ENCODE measurements around the gene C16orf92. TPM values are rescaled to one million over a fixed set of nuclear protein-coding genes. Genes with fewer than 3 reads are reported as not detected.
A peak's percentile ranks its signal among the peaks of the same experiment; 100 is the strongest.
"Not testable (repeated sequence)": the region's sequence is repeated elsewhere in the genome, so short reads cannot be mapped to it uniquely, and the experiment has no call there.

The C16orf92 gene
- total RNA-seq, 2 donors from 2014 or later, result not detected

DNA sequence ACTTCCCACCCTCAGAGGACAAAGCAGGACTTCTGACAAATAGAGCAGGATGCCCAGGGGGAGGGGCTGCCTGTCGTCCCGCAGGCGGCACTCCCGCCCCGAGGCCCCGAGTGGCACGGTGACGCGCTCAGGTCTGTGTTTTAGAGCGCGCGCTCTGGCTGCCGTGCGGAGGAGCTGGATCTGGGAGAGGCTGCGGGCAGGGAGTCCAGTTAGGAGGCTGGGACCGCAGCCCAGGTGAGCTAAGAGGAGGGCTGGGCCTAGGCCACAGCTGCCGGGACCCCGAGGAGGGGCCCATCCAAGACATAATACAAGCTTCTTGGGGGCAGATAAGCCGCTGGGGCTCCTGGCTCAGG lies 18.6 kb upstream of the C16orf92 start:
- ATAC-seq (replicated peaks in 1 of 2) (no peak), DNase-seq (no peak)
- peaks cover 0 to 1% of the 10 kb centered on the region in 2 donors for H3K36me3 Mint-ChIP-seq (ENCODE audit: insufficient read depth in 2 of 2)
- H3K9me3 Mint-ChIP-seq, result no peaks in the 10 kb centered on the region
- no peak overlapping the region for H3K27ac Mint-ChIP-seq
- H3K27me3 Mint-ChIP-seq (ENCODE audit: low read depth), result no peaks in the 10 kb centered on the region
- no peak overlapping the region for H3K4me3 Mint-ChIP-seq
- peaks cover 13% of the 10 kb centered on the region for H3K4me1 Mint-ChIP-seq (ENCODE audit: low read depth)

DNA sequence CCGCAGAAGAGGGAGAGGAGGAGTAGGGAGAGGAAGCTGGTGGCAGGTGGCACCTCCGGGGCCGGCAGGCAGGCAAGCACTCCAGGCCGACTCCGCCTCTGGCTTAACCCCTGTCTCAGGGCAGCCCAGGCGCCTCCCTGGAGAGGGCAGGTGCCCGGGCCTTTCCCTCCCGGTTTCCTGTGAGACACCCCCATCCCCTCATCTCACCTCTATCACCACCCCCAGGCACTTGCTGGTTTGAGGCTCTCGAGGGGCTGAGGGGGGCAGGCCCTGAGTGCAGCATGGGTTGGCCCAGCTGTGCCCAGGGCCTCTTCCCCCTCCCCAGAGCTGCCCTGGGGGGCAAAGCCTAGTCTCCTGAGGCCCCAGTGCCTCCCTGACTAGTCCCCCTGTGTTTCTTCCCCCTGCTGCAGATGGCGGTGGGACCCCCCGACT lies 18.2 kb upstream of the C16orf92 start:
- H3K27me3 Mint-ChIP-seq (ENCODE audit: low read depth), result no peaks in the 10 kb centered on the region
- ATAC-seq (replicated peaks in 1 of 2) (peak in 1 of 2 donors; percentile 4), DNase-seq (no peak)
- no peaks in the 10 kb centered on the region for H3K9me3 Mint-ChIP-seq
- H3K27ac Mint-ChIP-seq, result no peak overlapping the region
- no peaks in the 10 kb centered on the region for H3K36me3 Mint-ChIP-seq (ENCODE audit: insufficient read depth in 2 of 2)
- H3K4me3 Mint-ChIP-seq, result no peak overlapping the region
- peaks cover 9% of the 10 kb centered on the region for H3K4me1 Mint-ChIP-seq (ENCODE audit: low read depth)

DNA sequence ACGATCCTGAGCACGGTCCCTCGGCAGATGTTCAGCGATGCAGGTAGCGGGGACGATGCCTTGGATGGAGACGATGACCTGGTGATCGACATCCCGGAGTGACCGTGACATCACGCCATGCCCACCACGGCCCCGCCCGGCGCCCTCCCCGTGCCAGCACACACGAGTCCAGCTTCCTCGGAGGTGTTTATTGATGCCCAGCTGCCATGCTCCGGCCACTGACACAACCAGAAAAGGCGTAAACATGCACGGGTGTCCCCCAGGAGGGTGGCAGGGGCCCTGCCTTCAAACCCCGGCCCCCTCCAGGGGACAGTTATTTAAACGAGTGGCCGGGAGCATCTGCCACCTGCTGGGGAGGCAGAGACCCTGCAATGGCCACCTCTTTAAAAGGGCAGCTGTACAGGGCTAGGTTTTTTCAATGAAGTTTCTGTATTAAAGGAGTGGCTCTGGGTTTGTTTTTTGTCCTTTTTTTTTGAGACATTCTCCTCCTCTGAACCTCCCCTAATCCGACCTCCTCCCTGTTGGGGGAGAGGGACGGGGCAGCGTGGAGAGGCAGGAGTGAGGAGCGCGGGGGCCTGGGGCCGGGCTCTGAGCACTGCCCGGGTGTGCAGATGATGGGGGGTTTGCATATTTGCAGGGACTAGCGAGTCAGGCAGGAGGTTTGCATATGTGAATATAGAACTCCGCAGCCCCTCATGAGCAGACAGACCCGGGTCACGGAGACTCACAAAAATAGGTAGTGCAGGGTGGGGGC lies 17.5 kb upstream of the C16orf92 start:
- no peak overlapping the region for H3K4me3 Mint-ChIP-seq

DNA sequence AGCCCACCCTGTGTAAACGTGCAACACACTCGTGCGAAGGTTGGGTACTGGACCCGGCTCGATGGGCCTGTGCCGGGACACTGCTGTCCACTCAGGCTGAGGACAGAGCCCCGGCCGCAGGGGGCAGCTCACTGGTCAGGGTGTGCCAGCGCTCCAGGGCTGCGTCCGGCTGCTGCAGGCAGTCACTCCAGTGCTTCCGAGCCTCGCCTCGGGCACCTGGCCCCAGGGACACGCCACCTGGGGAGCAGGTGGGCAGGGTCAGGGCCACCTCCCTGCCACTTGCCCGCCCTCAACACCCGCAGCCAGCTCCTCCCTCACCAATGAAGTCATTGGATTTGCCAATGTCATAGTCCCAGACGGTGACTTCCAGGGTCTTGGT lies 16.9 kb upstream of the C16orf92 start:
- Mint-ChIP-seq H3K27ac (no peak overlapping the region), H3K4me3 (no peak overlapping the region), H3K4me1 (ENCODE audit: low read depth) (peaks cover 12% of the 10 kb centered on the region), H3K27me3 (ENCODE audit: low read depth) (no peaks in the 10 kb centered on the region), H3K36me3 (ENCODE audit: insufficient read depth in 2 of 2) (no peaks in the 10 kb centered on the region), H3K9me3 (no peaks in the 10 kb centered on the region)
- DNase-seq (no peak), ATAC-seq (replicated peaks in 1 of 2) (no peak)

More for the DNA sequence above, 17.5 kb upstream of the C16orf92 start:
- ATAC-seq (replicated peaks in 1 of 2) (peak; percentile 48 to 57), DNase-seq (peak; percentile 41 to 52)
- Mint-ChIP-seq H3K36me3 (ENCODE audit: insufficient read depth in 2 of 2) (no peaks in the 10 kb centered on the region), H3K9me3 (no peaks in the 10 kb centered on the region), H3K27me3 (ENCODE audit: low read depth) (no peaks in the 10 kb centered on the region), H3K27ac (no peak overlapping the region), H3K4me1 (ENCODE audit: low read depth) (peaks cover 11% of the 10 kb centered on the region)

DNA sequence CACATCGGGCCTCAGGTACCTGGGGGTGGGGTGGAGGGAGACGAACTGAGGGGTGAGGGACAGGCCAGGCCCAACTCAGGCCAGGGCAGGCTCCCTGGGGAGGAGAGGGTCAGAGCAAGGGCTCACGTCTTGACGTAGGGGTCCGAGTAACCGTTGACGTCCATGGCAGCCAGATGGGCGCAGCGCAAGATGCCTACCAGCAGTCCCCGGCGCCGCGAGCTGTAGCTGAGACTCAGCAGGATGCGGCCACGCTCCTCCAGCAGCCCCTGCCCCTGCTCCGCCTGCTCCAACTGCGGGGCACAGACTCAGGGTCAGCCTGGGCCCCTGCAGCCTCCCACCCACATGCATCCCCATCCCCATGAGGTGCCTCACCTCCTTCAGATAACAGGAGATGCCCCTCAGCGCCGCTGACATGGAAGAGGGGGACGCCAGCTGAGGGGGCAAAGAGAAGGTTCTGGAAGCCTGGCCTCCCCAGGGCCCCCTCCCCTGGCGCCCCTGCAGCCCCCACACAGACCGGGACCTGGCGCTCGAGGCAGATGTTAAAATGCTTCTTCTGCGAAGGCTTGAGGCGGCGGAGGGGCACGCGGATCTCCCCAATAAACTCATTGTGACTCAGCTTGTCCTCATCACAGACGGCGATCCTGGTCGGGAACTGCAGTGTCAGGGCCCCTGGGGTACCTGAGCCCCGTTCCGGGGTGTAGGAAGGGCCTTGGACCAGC lies 16.2 kb upstream of the C16orf92 start:
- peaks cover 2% of the 10 kb centered on the region for H3K27me3 Mint-ChIP-seq (ENCODE audit: low read depth)
- no peak for ATAC-seq (replicated peaks in 1 of 2)
- no peaks in the 10 kb centered on the region for H3K9me3 Mint-ChIP-seq
- no peak overlapping the region for H3K27ac Mint-ChIP-seq
- DNase-seq, result no peak
- H3K4me1 Mint-ChIP-seq (ENCODE audit: low read depth), result peaks cover 16% of the 10 kb centered on the region
- H3K4me3 Mint-ChIP-seq, result no peak overlapping the region
- H3K36me3 Mint-ChIP-seq (ENCODE audit: insufficient read depth in 2 of 2), result no peaks in the 10 kb centered on the region

DNA sequence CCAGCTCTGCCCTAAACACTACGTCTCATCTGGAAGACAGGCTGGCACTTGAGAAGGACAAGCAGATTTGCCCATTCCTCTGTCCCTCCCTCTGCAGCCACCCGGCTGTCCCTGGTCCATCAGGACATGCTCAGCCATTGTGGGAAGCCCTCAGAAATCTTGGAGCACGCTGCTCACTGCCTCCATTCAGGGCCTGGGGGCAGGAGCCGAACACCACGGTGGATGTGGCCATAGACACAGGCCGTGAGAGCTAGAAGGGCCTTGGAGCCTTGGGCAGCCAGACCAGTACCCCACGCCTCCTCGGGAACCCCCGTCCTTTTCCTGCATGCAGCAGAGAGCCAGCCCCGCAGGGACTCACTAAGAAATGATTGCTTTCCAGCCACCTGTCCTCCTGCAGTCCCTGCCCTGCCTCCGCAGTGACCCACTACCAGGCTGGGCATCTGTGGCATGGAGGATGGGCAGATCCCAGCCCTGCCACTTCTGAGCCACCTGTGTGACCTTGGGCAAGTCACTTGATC lies 15.6 kb upstream of the C16orf92 start:
- peaks cover 7% of the 10 kb centered on the region for H3K27me3 Mint-ChIP-seq (ENCODE audit: low read depth)
- ATAC-seq (replicated peaks in 1 of 2), result no peak
- H3K9me3 Mint-ChIP-seq, result no peaks in the 10 kb centered on the region
- no peak overlapping the region for H3K27ac Mint-ChIP-seq
- peaks cover 14% of the 10 kb centered on the region for H3K4me1 Mint-ChIP-seq (ENCODE audit: low read depth)
- H3K36me3 Mint-ChIP-seq (ENCODE audit: insufficient read depth in 2 of 2), result peaks cover 2% of the 10 kb centered on the region in 2 donors
- no peak overlapping the region for H3K4me3 Mint-ChIP-seq
- DNase-seq, result no peak

DNA sequence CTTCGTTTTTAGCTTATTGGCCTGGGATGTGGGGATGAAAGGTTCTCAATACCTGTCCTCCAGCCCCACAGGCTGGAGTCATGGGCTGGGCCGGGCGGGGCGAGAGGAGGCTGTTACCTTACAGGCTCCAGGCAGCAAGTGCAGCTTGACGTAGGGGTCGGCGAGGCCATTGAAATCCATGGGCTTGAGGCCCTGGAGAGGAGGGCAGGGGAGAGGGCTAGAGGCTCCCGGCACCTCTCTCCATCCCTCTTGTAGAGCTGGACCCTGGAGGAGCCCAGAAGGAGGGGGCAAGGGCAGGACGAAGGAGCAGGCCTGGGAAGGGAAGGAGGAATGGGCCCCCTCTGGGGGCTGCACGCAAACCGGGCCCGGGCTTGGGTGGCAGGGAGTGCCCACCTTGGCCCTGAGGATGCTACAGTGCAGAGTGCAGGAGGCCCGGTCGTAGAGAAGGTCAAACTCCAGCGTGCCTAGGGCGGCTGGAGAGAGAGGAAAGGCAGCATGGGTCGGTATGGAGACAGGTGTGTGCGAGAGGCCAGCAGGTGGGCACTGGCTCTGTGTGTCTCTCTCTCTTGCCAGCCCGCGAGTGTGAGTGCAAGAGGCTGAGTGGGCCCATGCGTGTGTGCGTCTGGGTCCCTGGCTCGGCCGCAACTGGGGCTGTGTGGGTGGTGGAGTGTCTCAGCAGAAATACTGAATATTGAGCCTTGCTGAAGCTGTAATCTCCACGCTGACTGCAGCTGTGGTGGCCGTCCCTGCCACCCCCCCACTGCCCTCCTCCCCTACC lies 13.7 kb upstream of the C16orf92 start:
- no peak overlapping the region for H3K27ac Mint-ChIP-seq
- H3K36me3 Mint-ChIP-seq (ENCODE audit: insufficient read depth in 2 of 2), result peaks cover 2% of the 10 kb centered on the region in 2 donors
- H3K4me1 Mint-ChIP-seq (ENCODE audit: low read depth), result peaks cover 12% of the 10 kb centered on the region
- peaks cover 7% of the 10 kb centered on the region for H3K27me3 Mint-ChIP-seq (ENCODE audit: low read depth)
- peak overlapping the region in 1 of 2 donors; percentile 29 for H3K4me3 Mint-ChIP-seq
- DNase-seq (no peak), ATAC-seq (replicated peaks in 1 of 2) (no peak)
- no peaks in the 10 kb centered on the region for H3K9me3 Mint-ChIP-seq

DNA sequence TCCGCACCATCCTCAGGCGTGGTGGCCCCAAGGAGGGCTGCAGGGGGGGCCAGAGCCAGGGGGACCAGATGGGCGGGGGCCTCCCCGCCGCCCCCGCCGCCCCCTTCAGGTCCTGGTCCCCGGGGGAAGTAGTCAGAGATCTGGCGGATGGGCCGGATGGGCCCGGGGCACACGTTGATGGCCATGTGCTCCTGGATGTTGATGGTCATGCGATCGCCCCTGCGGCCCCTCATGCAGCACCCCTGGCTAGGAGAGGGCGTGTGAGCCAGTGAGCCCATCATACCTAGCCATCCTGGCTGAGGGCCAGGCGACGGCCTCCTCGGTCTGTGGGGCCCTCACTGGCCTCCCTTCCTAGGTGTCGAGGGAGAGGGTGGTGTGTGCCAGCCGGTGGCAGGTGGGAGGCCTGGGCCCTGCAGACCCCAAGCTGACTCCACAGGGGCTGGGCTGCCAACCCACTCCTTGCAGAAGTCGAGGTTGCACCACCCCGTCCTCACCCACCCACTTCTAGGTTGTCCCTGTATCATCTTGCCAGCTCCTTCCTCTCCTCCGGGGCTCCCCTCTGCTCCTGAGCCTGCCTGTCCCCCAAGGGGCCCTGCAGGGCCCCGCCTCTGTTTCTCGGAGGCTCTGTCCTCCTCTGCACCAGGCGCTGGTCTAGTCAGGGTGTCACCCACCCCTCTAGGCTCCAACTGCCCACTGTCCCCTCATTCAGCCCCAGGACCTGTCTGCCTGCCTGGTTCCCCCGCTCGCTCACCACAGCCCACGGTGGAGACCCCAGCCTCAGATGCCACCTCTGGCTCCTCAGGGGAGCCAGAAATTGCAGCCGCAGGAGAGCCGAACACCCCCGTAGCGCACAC lies 12.8 kb upstream of the C16orf92 start:
- H3K36me3 Mint-ChIP-seq (ENCODE audit: insufficient read depth in 2 of 2), result peaks cover 2% of the 10 kb centered on the region in 2 donors
- peak; percentile 12 to 21 for ATAC-seq (replicated peaks in 1 of 2)

DNA sequence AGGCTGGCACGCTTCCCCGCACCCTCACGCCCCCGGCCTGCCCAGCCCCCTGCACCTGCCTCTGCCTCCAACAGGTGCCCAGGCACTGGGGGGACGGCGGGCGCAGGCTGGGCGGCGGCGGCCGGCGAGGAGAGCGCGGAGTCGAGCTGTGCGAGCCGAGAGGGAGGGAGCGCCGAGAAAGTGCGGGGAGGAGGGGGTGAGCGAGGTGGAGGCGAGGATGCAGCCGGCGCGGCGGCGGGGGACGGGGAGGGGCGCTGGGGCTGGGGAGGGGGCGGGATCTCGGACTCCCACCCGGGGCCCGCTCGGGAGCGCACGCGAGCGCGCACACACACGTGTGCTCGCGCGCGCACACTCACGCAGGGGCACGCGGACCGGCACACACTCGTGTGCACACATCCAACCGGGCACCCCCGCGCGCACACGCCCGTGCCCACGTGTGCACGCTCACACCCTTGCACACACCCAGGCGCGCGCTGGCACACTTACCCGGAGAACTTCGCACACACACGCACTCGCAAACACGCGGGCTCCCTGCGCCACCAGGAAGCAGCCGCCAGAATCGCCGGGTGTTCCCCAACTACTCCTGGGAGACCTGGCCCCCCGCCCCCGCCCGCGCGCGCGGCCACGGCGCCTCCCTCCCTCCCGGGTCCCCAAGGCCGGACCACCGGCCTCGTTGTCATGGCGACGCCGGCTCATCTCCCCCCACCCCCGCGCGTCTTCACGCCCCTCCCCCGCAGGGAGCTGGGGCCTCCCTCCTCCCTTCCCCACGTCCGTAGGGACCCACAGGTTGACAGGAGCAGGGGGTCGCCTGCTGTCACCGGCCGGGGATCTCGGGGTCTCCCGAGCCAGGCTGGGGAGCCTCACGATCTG lies 11.9 kb upstream of the C16orf92 start, which contains the start of gene DOC2A:
DOC2A (minus strand) TSS at position 184 of the 870 bp plus-strand sequence. CDS start 805 bp downstream, outside the sequence.
- peaks cover 7% of the 10 kb centered on the region for H3K27me3 Mint-ChIP-seq (ENCODE audit: low read depth)
- H3K9me3 Mint-ChIP-seq, result no peaks in the 10 kb centered on the region
- peak in 1 of 2 donors; percentile 48 for DNase-seq
- ATAC-seq (replicated peaks in 1 of 2), result peak; percentile 63 to 68
- H3K27ac Mint-ChIP-seq, result no peak within 1 kb of the TSS
- peaks cover 2% of the 10 kb centered on the region in 2 donors for H3K36me3 Mint-ChIP-seq (ENCODE audit: insufficient read depth in 2 of 2)
- H3K4me1 Mint-ChIP-seq (ENCODE audit: low read depth), result peaks cover 12% of the 10 kb centered on the region
- peak within 1 kb of the TSS; percentile 80 to 81 for H3K4me3 Mint-ChIP-seq

More for the DNA sequence above, 12.8 kb upstream of the C16orf92 start:
- DNase-seq, result no peak
- Mint-ChIP-seq H3K27me3 (ENCODE audit: low read depth) (peaks cover 7% of the 10 kb centered on the region), H3K4me1 (ENCODE audit: low read depth) (peaks cover 12% of the 10 kb centered on the region), H3K9me3 (no peaks in the 10 kb centered on the region), H3K27ac (no peak overlapping the region), H3K4me3 (peak overlapping the region; percentile 73 to 76)

DNA sequence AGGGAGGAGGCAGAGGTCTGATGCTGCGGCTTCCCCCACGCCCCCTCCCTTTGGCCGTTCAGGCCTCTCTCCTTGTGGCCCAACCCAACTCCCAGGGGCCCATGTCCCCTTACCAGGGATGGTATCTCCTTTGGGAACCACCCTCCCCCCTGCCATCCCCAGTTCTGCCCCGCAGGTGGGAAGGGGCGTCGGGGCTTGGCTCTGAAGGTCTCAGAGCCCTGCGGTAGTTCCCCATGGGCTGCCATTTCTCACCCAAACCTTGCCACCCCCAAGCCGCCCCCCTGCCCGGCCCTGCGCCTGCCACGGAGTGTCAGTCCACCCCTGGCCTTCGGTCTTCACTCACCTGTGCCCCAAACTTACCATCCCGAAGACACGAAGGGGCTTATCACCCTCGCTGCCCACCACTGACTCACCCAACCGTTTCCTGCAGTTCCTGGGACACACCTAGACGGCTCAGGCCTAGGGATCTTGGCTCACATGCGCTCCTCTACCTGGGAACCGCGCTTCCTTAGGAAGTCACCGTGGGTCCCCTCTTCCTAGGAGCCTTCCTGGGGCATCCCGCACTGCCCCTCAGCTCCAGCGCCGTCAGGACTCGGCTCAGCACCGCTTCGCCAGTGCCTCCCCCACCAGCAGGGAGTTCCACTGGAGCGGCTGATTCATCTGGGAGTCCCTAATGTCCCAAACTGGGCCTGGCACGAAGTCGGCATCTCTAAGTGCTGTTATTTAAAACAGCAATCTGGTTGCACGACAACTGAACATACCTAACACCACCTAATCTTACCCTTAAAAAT lies 11.1 kb upstream of the C16orf92 start:
- peaks cover 12% of the 10 kb centered on the region for H3K4me1 Mint-ChIP-seq (ENCODE audit: low read depth)
- H3K27me3 Mint-ChIP-seq (ENCODE audit: low read depth), result peaks cover 7% of the 10 kb centered on the region
- H3K4me3 Mint-ChIP-seq, result peak overlapping the region; percentile 80 to 81
- no peaks in the 10 kb centered on the region for H3K9me3 Mint-ChIP-seq
- ATAC-seq (replicated peaks in 1 of 2), result no peak
- peaks cover 2% of the 10 kb centered on the region in 2 donors for H3K36me3 Mint-ChIP-seq (ENCODE audit: insufficient read depth in 2 of 2)
- no peak for DNase-seq
- no peak overlapping the region for H3K27ac Mint-ChIP-seq

DNA sequence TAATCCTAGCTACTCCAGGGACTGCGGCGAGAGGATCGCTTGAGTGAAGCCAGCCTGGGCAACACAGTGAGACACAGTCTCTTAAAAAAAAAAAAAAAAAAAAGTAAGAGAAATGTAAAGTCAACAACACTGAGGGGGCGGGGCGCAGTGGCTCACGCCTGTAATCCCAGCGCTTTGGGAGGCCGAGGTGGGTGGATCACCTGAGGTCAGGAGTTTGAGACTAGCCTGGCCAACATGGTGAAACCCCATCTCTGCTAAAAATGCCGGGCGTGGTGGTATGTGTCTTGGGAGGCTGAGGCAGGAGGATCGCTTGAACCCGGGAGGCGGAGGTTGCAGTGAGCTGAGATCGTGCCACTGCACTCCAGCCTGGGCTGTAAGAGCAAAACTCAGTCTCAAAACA lies 10.4 kb upstream of the C16orf92 start:
- not testable (repeated sequence) for H3K4me3 Mint-ChIP-seq; H3K27ac Mint-ChIP-seq; ATAC-seq (replicated peaks in 1 of 2); DNase-seq; H3K9me3 Mint-ChIP-seq; H3K27me3 Mint-ChIP-seq (ENCODE audit: low read depth); H3K36me3 Mint-ChIP-seq (ENCODE audit: insufficient read depth in 2 of 2)
- H3K4me1 Mint-ChIP-seq (ENCODE audit: low read depth), result peaks cover 12% of the 10 kb centered on the region

Measured in activated T-cell treated with anti-CD3 and anti-CD28 coated beads, Interleukin-2, amount 50 U/mL, for 72 hours (primary cell).